Measurements from ENCODE around the gene TUFT1. TPM values are rescaled to one million over a fixed set of nuclear protein-coding genes. Genes with fewer than 3 reads are reported as not detected.

Gene TUFT1
- total and polyA plus RNA-seq, 2 of the 4 experiments (the other 2 are of a cell fraction): 21.2 to 30.3 TPM

DNA sequence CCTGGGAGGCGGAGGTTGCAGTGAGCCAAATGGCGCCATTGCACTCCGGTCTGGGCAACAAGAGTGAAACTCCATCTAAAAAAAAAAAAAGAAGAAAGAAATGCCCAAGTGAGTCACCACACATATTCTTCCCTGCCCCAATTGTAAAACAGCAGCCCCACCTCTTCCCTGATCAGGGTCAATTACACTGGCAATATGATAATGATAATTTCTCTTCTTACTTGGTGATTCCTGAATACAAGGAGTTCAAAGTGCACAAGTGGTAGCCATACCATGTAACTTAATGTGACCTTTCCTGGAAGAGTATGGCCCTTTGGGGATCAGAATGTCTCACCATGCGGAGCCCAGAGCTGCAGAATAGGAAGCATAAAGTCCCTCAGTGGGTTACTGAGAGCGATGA lies 40.7 kb upstream of the TUFT1 start:
- no TSS peak for BruUV-seq (replicated peaks)
- WGBS, 2 experiments (ENCODE audit: extremely low coverage in 2 of 2, insufficient read length in 1 of 2): 100% methylated on average over 1 of the region's 5 CpGs; no CpG with 5 or more reads in 1 of the 2 experiments
- intact Hi-C loops (cut with micrococcal nuclease): no loop called here
- H3K79me1 ChIP-seq (ENCODE audit: low read depth in 1 of 2, low read length in 2 of 2): no peaks in the 10 kb centered on the region
- H2BK15ac ChIP-seq (ENCODE audit: low read depth, low read length): no peak overlapping the region
- no peak overlapping the region for H3K4ac ChIP-seq (ENCODE audit: low read depth, low read length)
- dilution Hi-C loops (cut with HindIII; ENCODE audit: low sequenced_read_pairs, unreplicated experiment): no loop called here
- peaks cover 3% of the 10 kb centered on the region; the same call in 1 of the 2 replicates for H3K9me1 ChIP-seq (ENCODE audit: insufficient read depth, low read length)
- no peak overlapping the region for H4K5ac ChIP-seq (ENCODE audit: low read depth, low read length)
- ChIA-PET POLR2A (ENCODE audit: unreplicated experiment) (no interaction called here), CTCF (no interaction called here)
- H4K8ac ChIP-seq (ENCODE audit: low read depth in 2 of 2, low read length in 2 of 2): no peak overlapping the region
- H3K4me3 ChIP-seq (ENCODE audit: insufficient read depth, low read depth, low read length): no peak overlapping the region
- H2BK20ac ChIP-seq (ENCODE audit: low read depth, low read length): no peak overlapping the region
- H3K14ac ChIP-seq (replicated peaks; ENCODE audit: low read depth, low read length): no peak overlapping the region
- no peak overlapping the region for H4K91ac ChIP-seq (ENCODE audit: insufficient read depth, low read depth, low read length)
- H4K20me1 ChIP-seq (ENCODE audit: insufficient read depth, low read length): no peaks in the 10 kb centered on the region
- no peak for TF ChIP-seq MXI1 (IDR thresholded peaks at IDR 0.05; ENCODE audit: borderline replicate concordance, low read depth, low read length)
- TF ChIP-seq POLR2A (IDR thresholded peaks at IDR 0.05; ENCODE audit: low read depth, low read length): no peak
- TF ChIP-seq CHD1 (IDR thresholded peaks at IDR 0.05; ENCODE audit: low read depth, low read length): no peak
- no peak for TF ChIP-seq RAD21 (IDR thresholded peaks at IDR 0.05; ENCODE audit: low read length)
- TF ChIP-seq RCOR1 (IDR thresholded peaks at IDR 0.05; ENCODE audit: insufficient replicate concordance, low read length): no peak
- TF ChIP-seq MAZ (IDR thresholded peaks at IDR 0.05; ENCODE audit: borderline replicate concordance, low read depth, low read length): no peak
- TF ChIP-seq NFE2L2 (IDR thresholded peaks at IDR 0.05; ENCODE audit: low read depth, low read length): no peak
- TF ChIP-seq, protein P1, sequence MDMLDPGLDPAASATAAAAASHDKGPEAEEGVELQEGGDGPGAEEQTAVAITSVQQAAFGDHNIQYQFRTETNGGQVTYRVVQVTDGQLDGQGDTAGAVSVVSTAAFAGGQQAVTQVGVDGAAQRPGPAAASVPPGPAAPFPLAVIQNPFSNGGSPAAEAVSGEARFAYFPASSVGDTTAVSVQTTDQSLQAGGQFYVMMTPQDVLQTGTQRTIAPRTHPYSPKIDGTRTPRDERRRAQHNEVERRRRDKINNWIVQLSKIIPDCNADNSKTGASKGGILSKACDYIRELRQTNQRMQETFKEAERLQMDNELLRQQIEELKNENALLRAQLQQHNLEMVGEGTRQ (IDR thresholded peaks at IDR 0.05; ENCODE audit: low read depth, low read length): no peak
- H2BK120ac ChIP-seq (ENCODE audit: low read depth, low read length): no peak overlapping the region
- H3K27ac ChIP-seq (ENCODE audit: insufficient read depth, low read length): no peak overlapping the region
- no peak overlapping the region for H3K4me2 ChIP-seq (ENCODE audit: low read depth, low read length)
- H3K9me3 ChIP-seq (ENCODE audit: control insufficient read depth, insufficient read depth, low read length): no peaks in the 10 kb centered on the region
- ATAC-seq (ENCODE audit: low read depth) (no peak), DNase-seq (no peak)
- no peaks in the 10 kb centered on the region for H3K36me3 ChIP-seq (ENCODE audit: control insufficient read depth, insufficient read depth, low read length)
- no peak overlapping the region for H3K18ac ChIP-seq (ENCODE audit: low read depth, low read length)
- H2BK5ac ChIP-seq (ENCODE audit: low read depth, low read length, poor library complexity, severe bottlenecking): no peak overlapping the region
- peaks cover 3% of the 10 kb centered on the region for H3K4me1 ChIP-seq (ENCODE audit: control insufficient read depth, insufficient read depth, low read length)
- in situ Hi-C loops (cut with MboI; ENCODE audit: low sequenced_read_pairs): no loop called here
- H3K56ac ChIP-seq (ENCODE audit: extremely low read depth, insufficient read depth, low read length): no peak overlapping the region
- no peak overlapping the region for H3K9ac ChIP-seq (ENCODE audit: low read depth, low read length)
- peaks cover 14% of the 10 kb centered on the region for H3K27me3 ChIP-seq (ENCODE audit: control insufficient read depth, insufficient read depth, low read length)
- no peak overlapping the region for H2AK9ac ChIP-seq (replicated peaks; ENCODE audit: low read depth, low read length, poor library complexity)
- no peak overlapping the region for H2AFZ ChIP-seq (replicated peaks; ENCODE audit: low read length, poor library complexity)
- H2AK5ac ChIP-seq (ENCODE audit: low read depth, low read length): no peak overlapping the region
- 0 out of 2 replicates have a peak overlapping the region, but pooled peaks have one; percentile 15 for H3K23ac ChIP-seq (ENCODE audit: low read depth, low read length)
